NCI-H2196 treated with DMSO at 0.1 percent for 48 hours (cell line): ENCODE results near the gene FNIP1.
"Not testable (repeated sequence)": the region's sequence is repeated elsewhere in the genome, so short reads cannot be mapped to it uniquely, and the experiment has no call there.

Source experiments
- DNase-seq: peaks from one replicate; lab custom pipeline; 2025; ENCODE audit not compliant: unreplicated experiment; lab: John Stamatoyannopoulos, UW

FNIP1 gene

GRCh38 chr5:131641494-131641893 lies 155.3 kb downstream of the FNIP1 start:
- DNase-seq, result no peak

GRCh38 chr5:131640043-131640856 lies 156.6 kb downstream of the FNIP1 start:
- no peak for DNase-seq

GRCh38 chr5:131639148-131639547 lies 157.7 kb downstream of the FNIP1 start:
- no peak for DNase-seq

- no peak for DNase-seq
Observed at GRCh38 chr5:131637694-131638093, 159.1 kb downstream of the FNIP1 start.

GRCh38 chr5:131635684-131636572 lies 160.9 kb downstream of the FNIP1 start:
- no peak for DNase-seq

- DNase-seq, result peak; percentile 98
Observed at GRCh38 chr5:131634996-131635683, 161.7 kb downstream of the FNIP1 start, which contains the start of gene RAPGEF6. Gene RAPGEF6 (minus strand): TSS chr5:131635229. CDS start chr5:131635030, 199 bp downstream.

- no peak for DNase-seq
Observed at GRCh38 chr5:131634666-131634995, 162.2 kb downstream of the FNIP1 start.

GRCh38 chr5:131634238-131634637 lies 162.6 kb downstream of the FNIP1 start:
- no peak for DNase-seq

- DNase-seq, result no peak
Observed at GRCh38 chr5:131633830-131634229, 163.0 kb downstream of the FNIP1 start.

- no peak for DNase-seq
Observed at GRCh38 chr5:131630963-131631350, 165.9 kb downstream of the FNIP1 start.

GRCh38 chr5:131630208-131630962 lies 166.4 kb downstream of the FNIP1 start:
- no peak for DNase-seq

- DNase-seq, result no peak
Observed at GRCh38 chr5:131628990-131629389, 167.8 kb downstream of the FNIP1 start.

- no peak for DNase-seq
Observed at GRCh38 chr5:131627207-131627865, 169.5 kb downstream of the FNIP1 start.

- DNase-seq, result no peak
Observed at GRCh38 chr5:131622633-131623032, 174.2 kb downstream of the FNIP1 start.

- not testable (repeated sequence) for DNase-seq
Observed at GRCh38 chr5:131621164-131621563, 175.7 kb downstream of the FNIP1 start.

- DNase-seq, result no peak
Observed at GRCh38 chr5:131619102-131619501, 177.7 kb downstream of the FNIP1 start.

- no peak for DNase-seq
Observed at GRCh38 chr5:131617140-131617822, 179.5 kb downstream of the FNIP1 start.

- no peak for DNase-seq
Observed at GRCh38 chr5:131615957-131616356, 180.9 kb downstream of the FNIP1 start.

GRCh38 chr5:131613423-131613822 lies 183.4 kb downstream of the FNIP1 start:
- no peak for DNase-seq

- no peak for DNase-seq
Observed at GRCh38 chr5:131611064-131611381, 185.8 kb downstream of the FNIP1 start.
